Stimulated activated CD4-positive, alpha-beta T cell treated with anti-CD3 and anti-CD28 coated beads, Interleukin-1b, Interleukin-23, amount 100 ng/mL, for 1 hour (primary cell): Measurements from ENCODE around the gene C11orf91.

Experiments used
- DNase-seq, 2 donors: peaks; one replicate each; pipeline ENCODE4 v3.0.0-alpha.2; 2020; ENCODE audit warnings: low read depth in 2 of 2

C11orf91 gene

DNA sequence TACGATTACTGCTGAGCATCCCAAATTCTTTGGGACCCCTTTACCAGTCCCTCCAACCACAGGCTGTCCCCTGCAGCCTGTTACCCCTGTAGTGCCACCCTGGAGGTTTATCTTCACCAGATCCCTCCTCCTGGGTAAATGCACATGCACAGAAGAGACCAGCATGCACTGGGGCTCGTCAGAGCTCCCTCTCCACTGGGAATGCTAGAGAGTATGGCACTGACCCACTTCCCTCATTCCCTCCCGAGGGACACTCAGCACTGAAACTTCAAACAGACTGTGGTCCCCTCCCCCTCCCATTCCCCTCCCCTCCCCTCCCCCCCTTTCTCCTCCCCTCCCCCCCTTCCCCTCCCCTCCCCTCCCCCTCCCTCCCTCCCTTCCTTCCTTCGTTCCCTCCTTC, 49.1 kb downstream of the C11orf91 start:
- DNase-seq = no peak

DNA sequence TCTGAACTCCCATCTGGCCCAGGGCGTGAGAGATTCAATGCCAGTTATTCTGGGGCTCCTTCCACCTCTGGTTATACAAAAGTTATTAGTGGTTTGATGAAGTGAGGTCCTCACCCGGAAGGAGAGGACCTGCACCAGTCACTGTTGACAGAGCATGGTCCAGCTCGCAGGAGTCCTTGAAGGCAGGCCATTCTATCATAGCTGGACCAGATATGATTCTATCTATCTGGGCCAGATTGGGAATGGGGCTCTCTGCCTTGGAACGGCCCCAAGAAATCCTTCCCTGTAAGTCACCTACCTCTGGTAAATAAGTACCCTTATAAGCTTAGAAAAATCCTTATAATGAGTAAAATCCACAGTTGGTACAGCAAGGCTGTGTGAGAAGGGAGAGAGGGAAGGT, 50.7 kb downstream of the C11orf91 start:
- no peak for DNase-seq
